Measurements from ENCODE around the gene EGF.

DNA sequence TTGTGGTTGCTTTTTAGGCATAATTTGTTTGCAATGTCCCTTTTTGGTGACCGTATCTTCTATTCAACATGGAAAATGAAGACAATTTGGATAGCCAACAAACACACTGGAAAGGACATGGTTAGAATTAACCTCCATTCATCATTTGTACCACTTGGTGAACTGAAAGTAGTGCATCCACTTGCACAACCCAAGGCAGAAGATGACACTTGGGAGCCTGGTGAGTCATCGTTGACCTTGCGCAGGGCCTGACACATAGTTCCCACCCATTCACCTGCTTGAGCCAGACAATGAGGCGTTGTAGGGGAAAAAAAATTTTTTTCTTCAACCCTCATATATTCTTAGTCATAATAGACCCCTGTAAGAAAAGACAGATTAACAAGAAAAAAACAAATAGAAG is 32.4 kb downstream of the EGF start:
- TF ChIP-seq POLR2A (IDR thresholded peaks at IDR 0.05; ENCODE audit: low read length) (no peak), GATA1 (IDR thresholded peaks at IDR 0.05; ENCODE audit: low read depth, low read length) (no peak)

All from erythroblast (primary cell).